Adrenal gland (tissue), 5 donors: ENCODE measurements around the gene OR1A2.

ENCODE experiments used
- CTCF ChIP-seq, 6 experiments: fragments of 450-650 bp in 4 of 6; fragments of 200-600 bp in 2 of 6; sonication (generic) in 1 of 6; IDR thresholded peaks; 1 replicate in 5 of 6; 2 replicates in 1 of 6; pipeline versions ENCODE4 v1.5.1 to v1.8.0; 2016 to 2021; ENCODE audit warnings: antibody characterized with exemption in 6 of 6, mild to moderate bottlenecking in 2 of 6, moderate library complexity in 1 of 6
- POLR2A ChIP-seq, 2 donors: fragments of 450-650 bp; IDR thresholded peaks; one replicate each; pipeline ENCODE4 v1.6.1; 2017; ENCODE audit warnings: antibody characterized with exemption in 2 of 2, mild to moderate bottlenecking in 2 of 2, moderate library complexity in 1 of 2
- donor health status: DM: no; HTN: no; CAD: no.

GRCh38 chr17:3221850-3222249 lies 24.5 kb downstream of the OR1A2 start:
- TF ChIP-seq CTCF (IDR thresholded peaks at IDR 0.05): no peak
- TF ChIP-seq POLR2A (IDR thresholded peaks at IDR 0.05): no peak
